HG03378 (cell line): ENCODE measurements around the gene LMAN1L.

Source experiments
- ATAC-seq: cut with Tn5 transposase; IDR thresholded peaks from one replicate; pipeline ENCODE4 v1.9.1; 2021; ENCODE audit warnings: mild to moderate bottlenecking, moderate library complexity; ENCODE audit not compliant: unreplicated experiment

Gene LMAN1L

GRCh38 chr15:74854453-74855022 is 41.9 kb downstream of the LMAN1L start:
- ATAC-seq: no peak

- ATAC-seq: no peak
Measured at GRCh38 chr15:74855857-74856256, 43.2 kb downstream of the LMAN1L start.

GRCh38 chr15:74856537-74856936 is 43.9 kb downstream of the LMAN1L start:
- ATAC-seq: no peak

DNA sequence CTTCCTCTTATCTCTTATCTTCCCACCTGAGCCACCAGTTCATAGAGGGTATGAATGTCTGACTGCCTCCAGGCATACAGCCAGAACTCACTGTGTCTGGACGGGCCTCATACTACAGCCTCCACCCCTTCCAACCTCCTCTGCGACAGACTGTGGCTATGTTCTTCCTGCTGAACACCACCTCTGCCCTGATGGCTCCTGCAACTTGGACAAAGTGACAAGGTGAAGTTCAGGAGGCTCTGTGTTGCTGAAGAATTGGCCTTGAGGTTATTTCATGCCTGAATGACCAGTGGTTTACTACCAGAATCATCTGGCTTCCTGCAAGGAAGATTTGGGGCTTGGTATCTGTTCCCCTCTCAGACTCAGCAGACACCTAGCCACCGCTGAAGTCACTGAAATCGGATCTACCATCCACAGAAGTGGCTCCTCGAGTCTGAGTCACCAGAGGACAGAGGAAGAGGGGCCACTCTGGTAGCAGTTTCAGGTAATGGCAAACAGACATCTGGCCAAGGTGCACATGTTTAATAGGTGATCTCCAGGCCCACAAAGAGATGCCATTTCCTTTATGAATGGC is 44.5 kb downstream of the LMAN1L start:
- peak; percentile 62 for ATAC-seq

DNA sequence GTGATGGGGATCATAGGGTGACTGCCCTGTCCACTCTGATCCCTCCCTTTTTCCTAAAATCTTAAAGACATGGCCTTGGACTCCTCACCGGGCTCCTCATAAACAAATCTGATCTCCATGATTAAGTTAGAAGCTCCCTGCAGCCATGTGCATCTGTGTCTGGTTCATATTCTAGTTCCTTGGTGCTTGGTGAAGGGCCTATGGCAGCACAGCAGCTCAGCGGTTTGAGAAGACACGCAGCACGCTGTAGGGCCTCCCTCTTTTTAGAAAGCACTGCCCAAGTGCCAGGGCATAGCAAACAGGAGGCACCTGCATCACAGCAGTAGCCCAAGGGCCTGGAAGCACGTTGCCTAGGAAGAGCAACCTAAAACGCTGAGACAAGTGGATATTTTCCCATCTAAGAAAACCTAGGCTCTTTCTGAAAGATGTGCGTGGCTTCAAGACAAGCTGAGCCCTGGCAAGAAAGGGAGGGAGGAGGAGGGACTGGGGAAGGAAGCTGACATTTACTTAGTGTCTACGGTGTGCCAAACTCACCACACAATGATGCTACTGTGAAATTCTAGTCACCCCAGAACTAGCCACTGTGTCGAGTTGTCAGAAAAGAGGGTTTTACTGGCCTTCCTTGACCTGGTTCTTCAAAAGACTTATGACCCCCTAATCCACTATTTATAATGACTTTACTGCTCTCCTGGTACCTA is 45.2 kb downstream of the LMAN1L start:
- ATAC-seq: peak; percentile 19

DNA sequence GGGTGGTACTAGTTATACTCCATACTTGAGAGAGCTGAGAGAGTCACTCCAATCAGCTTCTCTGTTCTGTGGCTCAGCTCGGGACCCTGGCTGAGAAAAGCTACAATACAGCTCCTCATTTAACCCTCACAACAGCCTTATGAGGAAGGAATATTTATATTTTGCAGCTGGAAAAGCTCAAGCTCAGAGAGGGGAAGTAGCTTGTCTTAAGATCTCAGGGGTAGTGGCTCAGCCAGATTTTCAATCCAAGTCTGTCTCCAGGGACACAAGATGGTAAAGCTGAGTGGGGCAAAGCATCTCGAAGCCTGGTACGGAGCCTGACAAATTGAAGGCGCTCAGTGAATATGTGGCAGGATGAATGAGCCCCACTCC is 45.7 kb downstream of the LMAN1L start:
- ATAC-seq: no peak

GRCh38 chr15:74863239-74864056 is 50.8 kb downstream of the LMAN1L start:
- ATAC-seq: no peak

- no peak for ATAC-seq
Measured at GRCh38 chr15:74864296-74864695, 51.7 kb downstream of the LMAN1L start.

GRCh38 chr15:74865316-74865715 is 52.7 kb downstream of the LMAN1L start:
- no peak for ATAC-seq

GRCh38 chr15:74866090-74866489 is 53.5 kb downstream of the LMAN1L start:
- no peak for ATAC-seq

- ATAC-seq: no peak
Measured at GRCh38 chr15:74867466-74868038, 54.9 kb downstream of the LMAN1L start.

DNA sequence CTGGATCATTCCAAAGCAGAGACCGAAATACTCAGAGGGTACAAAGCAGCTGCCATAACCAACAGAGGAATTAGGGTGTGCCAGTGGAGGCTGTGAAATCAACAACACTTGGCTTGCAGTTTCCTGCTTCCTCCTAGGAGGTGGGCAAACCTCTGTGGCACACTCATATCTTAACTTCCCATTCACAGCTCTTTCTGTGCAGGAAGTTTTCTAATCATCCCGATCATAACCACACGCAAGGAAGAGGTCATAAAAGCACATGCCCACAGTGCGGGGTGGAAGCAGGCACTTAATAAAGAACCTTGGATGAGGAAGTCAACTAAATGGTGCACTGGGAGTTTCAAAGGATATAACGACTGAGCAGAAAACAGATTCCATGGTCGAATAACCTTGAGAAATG is 55.4 kb downstream of the LMAN1L start:
- ATAC-seq: no peak

DNA sequence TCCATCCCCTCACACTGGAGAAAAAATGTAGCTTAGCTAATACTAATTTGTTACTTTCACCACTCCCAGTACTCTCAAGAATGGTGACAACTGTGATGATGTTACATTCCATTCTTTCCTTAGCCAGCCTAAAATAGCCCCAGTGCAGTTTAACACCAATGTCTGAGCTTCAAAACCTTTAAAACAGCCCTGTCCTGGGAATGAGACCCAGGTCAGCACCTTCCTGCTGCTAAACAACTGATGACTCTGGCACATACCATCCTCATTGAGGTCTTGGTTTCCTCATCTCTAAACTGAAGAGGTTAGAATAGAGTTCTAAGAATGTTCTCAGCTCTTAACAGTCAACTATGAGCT is 56.7 kb downstream of the LMAN1L start:
- ATAC-seq: no peak

GRCh38 chr15:74869726-74870407 is 57.2 kb downstream of the LMAN1L start:
- ATAC-seq: no peak

- ATAC-seq: no peak
Measured at GRCh38 chr15:74870436-74871215, 58.0 kb downstream of the LMAN1L start.

GRCh38 chr15:74872702-74873035 is 60.0 kb downstream of the LMAN1L start:
- ATAC-seq: no peak

DNA sequence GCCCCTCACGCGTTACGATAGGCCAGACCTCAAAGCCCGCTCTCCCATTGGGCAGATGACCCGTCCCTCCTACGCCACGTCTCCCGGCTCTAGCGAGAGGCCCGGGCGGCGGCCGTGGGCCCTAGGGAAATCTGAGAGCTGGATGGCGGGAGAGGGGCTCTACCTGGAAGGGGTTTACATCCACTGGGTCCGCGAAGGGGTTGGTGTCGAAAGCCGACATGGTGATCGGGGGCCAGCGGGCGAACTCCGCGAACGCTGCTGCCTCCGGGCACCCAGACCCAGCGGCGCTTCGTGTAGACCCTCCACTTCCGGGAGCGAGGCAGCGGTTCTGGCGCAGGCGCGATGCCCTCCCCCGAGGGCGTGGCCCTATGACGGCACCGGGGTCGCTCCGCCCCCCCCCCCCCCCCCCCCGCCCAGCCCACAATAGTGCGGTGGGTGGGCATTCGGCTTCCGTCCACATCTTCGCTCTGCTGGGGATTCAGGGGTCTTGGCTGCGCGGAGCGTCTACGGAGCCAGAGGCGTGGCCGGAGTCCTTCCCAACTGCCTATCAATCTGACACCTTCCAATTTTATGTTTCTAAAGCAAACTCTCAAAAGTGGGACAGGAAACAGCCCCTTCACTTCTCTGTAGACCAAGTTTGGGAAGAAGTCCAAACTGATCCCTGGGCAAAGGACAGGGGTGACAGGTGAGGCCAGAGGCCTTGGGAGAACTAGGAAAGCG is 60.6 kb downstream of the LMAN1L start, which contains the start of gene SCAMP2:
TSS of gene SCAMP2 (minus strand) at position 330 of the 720 bp plus-strand sequence. CDS start at position 220, 110 bp downstream.
- ATAC-seq: peak; percentile 75

GRCh38 chr15:74873756-74874424 is 61.3 kb downstream of the LMAN1L start:
- peak; percentile 4 for ATAC-seq
